ENCODE data around the gene SPDYE5. TPM values are rescaled to one million over a fixed set of nuclear protein-coding genes. Genes with fewer than 3 reads are reported as not detected.
"Not testable (repeated sequence)": the region's sequence is repeated elsewhere in the genome, so short reads cannot be mapped to it uniquely, and the experiment has no call there.

The SPDYE5 gene
- total RNA-seq (under 1 TPM in 1 of 4 donors, not detected in 3; 0.17 TPM), polyA plus RNA-seq (not detected)
- long read RNA-seq, donor 1, partial matches to known transcripts, result 0 of 15 reads
- long read RNA-seq, donor 1, other reads (novel, unspliced or antisense), result 15 of 15 reads
- long read RNA-seq, donor 2, partial matches to known transcripts, result 0 of 1 reads
- long read RNA-seq, donor 2, other reads (novel, unspliced or antisense), result 1 of 1 reads
- long read RNA-seq, donor 3, partial matches to known transcripts, result 0 of 6 reads
- long read RNA-seq, donor 3, other reads (novel, unspliced or antisense), result 6 of 6 reads
- long read RNA-seq, donor 4, partial matches to known transcripts, result 0 of 1 reads
- long read RNA-seq, donor 4, other reads (novel, unspliced or antisense), result 1 of 1 reads

- intact Hi-C loops (cut with DNase I); H3K4me1 ChIP-seq (ENCODE audit: control insufficient read depth, insufficient read depth, low read length); H3K27ac ChIP-seq (ENCODE audit: low read length); DNase-seq; H3K9me3 ChIP-seq (ENCODE audit: control insufficient read depth, low read length); H3K27me3 ChIP-seq (ENCODE audit: control insufficient read depth, insufficient read depth); H3K4me3 ChIP-seq (ENCODE audit: low read length); ATAC-seq: not testable (repeated sequence)
- 81% methylated on average over 5 of the region's 6 CpGs for WGBS
Observed at GRCh38 chr7:75492020-75492419, at the start of gene SPDYE5. SPDYE5 (plus strand) TSS chr7:75492320; CDS start chr7:75494048, 1,728 bp downstream.

- intact Hi-C loops (cut with DNase I); H3K9me3 ChIP-seq (ENCODE audit: control insufficient read depth, low read length); H3K27me3 ChIP-seq (ENCODE audit: control insufficient read depth, insufficient read depth); H3K4me1 ChIP-seq (ENCODE audit: control insufficient read depth, insufficient read depth, low read length); DNase-seq: not testable (repeated sequence)
- peak; percentile 97 to 98 for ATAC-seq
- peak overlapping the region; percentile 85 for H3K27ac ChIP-seq (ENCODE audit: low read length)
- H3K4me3 ChIP-seq (ENCODE audit: low read length), result peak overlapping the region; percentile 62
- WGBS, result under 1% methylated on average over 38 of the region's 76 CpGs
Observed at GRCh38 chr7:75442465-75443111, 49.5 kb upstream of the SPDYE5 start.

- WGBS, result 74% methylated on average over 3 of the region's 5 CpGs
- H3K27me3 ChIP-seq (ENCODE audit: control insufficient read depth, insufficient read depth), result not testable (repeated sequence)
Observed at GRCh38 chr7:75449946-75450345, 42.2 kb upstream of the SPDYE5 start.

GRCh38 chr7:75452494-75452955, 39.6 kb upstream of the SPDYE5 start:
- 8% methylated on average over 3 of the region's 4 CpGs for WGBS
- intact Hi-C loops (cut with DNase I); H3K9me3 ChIP-seq (ENCODE audit: control insufficient read depth, low read length); H3K27me3 ChIP-seq (ENCODE audit: control insufficient read depth, insufficient read depth); H3K4me3 ChIP-seq (ENCODE audit: low read length); DNase-seq; H3K4me1 ChIP-seq (ENCODE audit: control insufficient read depth, insufficient read depth, low read length); H3K27ac ChIP-seq (ENCODE audit: low read length): not testable (repeated sequence)
- peak; percentile 74 to 78 for ATAC-seq

More at GRCh38 chr7:75449946-75450345, 42.2 kb upstream of the SPDYE5 start:
- intact Hi-C loops (cut with DNase I); H3K9me3 ChIP-seq (ENCODE audit: control insufficient read depth, low read length); DNase-seq; H3K4me1 ChIP-seq (ENCODE audit: control insufficient read depth, insufficient read depth, low read length); ATAC-seq; H3K27ac ChIP-seq (ENCODE audit: low read length); H3K4me3 ChIP-seq (ENCODE audit: low read length): not testable (repeated sequence)

GRCh38 chr7:75456403-75456802, 35.7 kb upstream of the SPDYE5 start:
- H3K27me3 ChIP-seq (ENCODE audit: control insufficient read depth, insufficient read depth); H3K4me1 ChIP-seq (ENCODE audit: control insufficient read depth, insufficient read depth, low read length); DNase-seq; ATAC-seq; intact Hi-C loops (cut with DNase I); H3K27ac ChIP-seq (ENCODE audit: low read length); H3K9me3 ChIP-seq (ENCODE audit: control insufficient read depth, low read length); H3K4me3 ChIP-seq (ENCODE audit: low read length): not testable (repeated sequence)
- 90% methylated on average over 8 of the region's 10 CpGs for whole genome bisulfite sequencing

- intact Hi-C loops (cut with DNase I), result not testable (repeated sequence)
Observed at GRCh38 chr7:75458034-75458433, 34.1 kb upstream of the SPDYE5 start.

GRCh38 chr7:75460541-75460940, 31.6 kb upstream of the SPDYE5 start:
- H3K9me3 ChIP-seq (ENCODE audit: control insufficient read depth, low read length); ATAC-seq: not testable (repeated sequence)

More at GRCh38 chr7:75458034-75458433, 34.1 kb upstream of the SPDYE5 start:
- not testable (repeated sequence) for ATAC-seq; H3K27ac ChIP-seq (ENCODE audit: low read length); H3K4me3 ChIP-seq (ENCODE audit: low read length); H3K4me1 ChIP-seq (ENCODE audit: control insufficient read depth, insufficient read depth, low read length); DNase-seq; H3K9me3 ChIP-seq (ENCODE audit: control insufficient read depth, low read length); H3K27me3 ChIP-seq (ENCODE audit: control insufficient read depth, insufficient read depth)
- 86% methylated on average over 1 of the region's 5 CpGs for WGBS

GRCh38 chr7:75470166-75470565, 22.0 kb upstream of the SPDYE5 start:
- H3K4me3 ChIP-seq (ENCODE audit: low read length); intact Hi-C loops (cut with DNase I); H3K27me3 ChIP-seq (ENCODE audit: control insufficient read depth, insufficient read depth); H3K27ac ChIP-seq (ENCODE audit: low read length); DNase-seq; H3K9me3 ChIP-seq (ENCODE audit: control insufficient read depth, low read length); H3K4me1 ChIP-seq (ENCODE audit: control insufficient read depth, insufficient read depth, low read length); ATAC-seq: not testable (repeated sequence)
- WGBS, result 100% methylated on average over 2 of the region's 4 CpGs

More at GRCh38 chr7:75460541-75460940, 31.6 kb upstream of the SPDYE5 start:
- H3K4me1 ChIP-seq (ENCODE audit: control insufficient read depth, insufficient read depth, low read length); intact Hi-C loops (cut with DNase I); DNase-seq; H3K4me3 ChIP-seq (ENCODE audit: low read length); H3K27me3 ChIP-seq (ENCODE audit: control insufficient read depth, insufficient read depth); H3K27ac ChIP-seq (ENCODE audit: low read length): not testable (repeated sequence)
- WGBS, result 46% methylated on average over 4 of the region's 5 CpGs

GRCh38 chr7:75477457-75477856, 14.7 kb upstream of the SPDYE5 start:
- DNase-seq; H3K4me3 ChIP-seq (ENCODE audit: low read length); H3K4me1 ChIP-seq (ENCODE audit: control insufficient read depth, insufficient read depth, low read length); intact Hi-C loops (cut with DNase I); H3K9me3 ChIP-seq (ENCODE audit: control insufficient read depth, low read length); H3K27ac ChIP-seq (ENCODE audit: low read length); H3K27me3 ChIP-seq (ENCODE audit: control insufficient read depth, insufficient read depth); ATAC-seq: not testable (repeated sequence)

- DNase-seq; intact Hi-C loops (cut with DNase I); H3K9me3 ChIP-seq (ENCODE audit: control insufficient read depth, low read length); H3K4me3 ChIP-seq (ENCODE audit: low read length); ATAC-seq; H3K4me1 ChIP-seq (ENCODE audit: control insufficient read depth, insufficient read depth, low read length); H3K27ac ChIP-seq (ENCODE audit: low read length); H3K27me3 ChIP-seq (ENCODE audit: control insufficient read depth, insufficient read depth): not testable (repeated sequence)
Observed at GRCh38 chr7:75480313-75480712, 11.8 kb upstream of the SPDYE5 start.

- peak in 1 of 3 donors; percentile 50 for DNase-seq
- intact Hi-C loops (cut with DNase I); H3K4me1 ChIP-seq (ENCODE audit: control insufficient read depth, insufficient read depth, low read length); H3K27me3 ChIP-seq (ENCODE audit: control insufficient read depth, insufficient read depth); H3K9me3 ChIP-seq (ENCODE audit: control insufficient read depth, low read length): not testable (repeated sequence)
- WGBS, result 1% methylated on average over 32 of the region's 32 CpGs
- Histone ChIP-seq H3K4me3 (ENCODE audit: low read length) (peak overlapping the region; percentile 83), H3K27ac (ENCODE audit: low read length) (peak overlapping the region; percentile 92)
- peak in 1 of 2 donors; percentile 12 for ATAC-seq
Observed at GRCh38 chr7:75485355-75485978, 6.7 kb upstream of the SPDYE5 start.
